GM23338 (cell line): ENCODE data around the gene DRGX. TPM values are rescaled to one million over a fixed set of nuclear protein-coding genes. Genes with fewer than 3 reads are reported as not detected.

Experiments used
- ATAC-seq: fragments of 200-7000 bp; cut with Tn5 transposase; 3 replicates; pipeline ENCODE4 v1.9.1; 2020
- DNase-seq: peaks from one replicate; pipeline ENCODE4 v3.0.0-alpha.2; 2015; ENCODE audit warnings: low spot score
- H2AFZ ChIP-seq: fragments of 200-600 bp; sonication (generic); 2 replicates; pipeline ENCODE4 v1.8.0; 2016; ENCODE audit warnings: antibody characterized with exemption, mild to moderate bottlenecking, moderate library complexity
- H3F3A ChIP-seq: fragments of 200-600 bp; sonication (generic); replicated peaks from 2 replicates; pipeline ENCODE4 v1.8.0; 2017; ENCODE audit warnings: antibody characterized with exemption, mixed run types, low read depth
- H3K27ac ChIP-seq: fragments of 200-600 bp; sonication (generic); 2 replicates; pipeline ENCODE4 v1.6.1; 2016; ENCODE audit warnings: low read depth
- H3K27me3 ChIP-seq: fragments of 200-600 bp; sonication (generic); 2 replicates; pipeline ENCODE4 v1.8.0; 2016; ENCODE audit warnings: mild to moderate bottlenecking, mixed run types, moderate library complexity; ENCODE audit not compliant: insufficient read depth
- H3K36me3 ChIP-seq: fragments of 200-600 bp; sonication (generic); 2 replicates; pipeline ENCODE4 v1.8.0; 2016; ENCODE audit warnings: mild to moderate bottlenecking; ENCODE audit not compliant: insufficient read depth
- H3K4me1 ChIP-seq: fragments of 200-600 bp; sonication (generic); 2 replicates; pipeline ENCODE4 v1.8.0; 2016; ENCODE audit warnings: mild to moderate bottlenecking, moderate library complexity; ENCODE audit not compliant: insufficient read depth
- H3K4me2 ChIP-seq: fragments of 200-600 bp; sonication (generic); 2 replicates; pipeline ENCODE4 v1.7.1; 2017; ENCODE audit warnings: mixed run types
- H3K4me3 ChIP-seq: fragments of 200-600 bp; sonication (generic); 2 replicates; pipeline ENCODE4 v1.6.1; 2016; ENCODE audit warnings: mixed run types
- H3K79me2 ChIP-seq: fragments of 200-600 bp; sonication (generic); replicated peaks from 2 replicates; pipeline ENCODE4 v1.8.0; 2017; ENCODE audit warnings: mild to moderate bottlenecking; ENCODE audit not compliant: insufficient read depth
- H3K9me2 ChIP-seq: fragments of 200-600 bp; sonication (generic); 2 replicates; pipeline ENCODE4 v1.8.0; 2017; ENCODE audit not compliant: insufficient read depth
- H4K20me1 ChIP-seq: fragments of 200-600 bp; sonication (generic); replicated peaks from 2 replicates; pipeline ENCODE4 v1.8.0; 2017; ENCODE audit warnings: mild to moderate bottlenecking; ENCODE audit not compliant: insufficient read depth
- H3K27ac Mint-ChIP-seq: 2 replicates; pipeline ENCODE4 v1.8.0; 2020; ENCODE audit warnings: inconsistent platforms, mild to moderate bottlenecking, moderate library complexity, mixed read lengths
- H3K27me3 Mint-ChIP-seq: 3 replicates; pipeline ENCODE4 v1.8.0; 2022; ENCODE audit warnings: low read depth, mild to moderate bottlenecking, moderate library complexity, mixed read lengths, inconsistent platforms; ENCODE audit not compliant: insufficient read depth, poor library complexity
- H3K36me3 Mint-ChIP-seq: 3 replicates; pipeline ENCODE4 v1.8.0; 2021; ENCODE audit warnings: low read depth, mild to moderate bottlenecking, inconsistent platforms, moderate library complexity, mixed read lengths
- H3K4me1 Mint-ChIP-seq: 3 replicates; pipeline ENCODE4 v1.8.0; 2020; ENCODE audit warnings: mild to moderate bottlenecking, inconsistent platforms, mixed read lengths
- H3K4me3 Mint-ChIP-seq: 3 replicates; pipeline ENCODE4 v1.8.0; 2021; ENCODE audit warnings: moderate library complexity, mild to moderate bottlenecking, inconsistent platforms, mixed read lengths
- H3K9me3 Mint-ChIP-seq: 3 replicates; pipeline ENCODE4 v1.8.0; 2020; ENCODE audit warnings: moderate library complexity, mild to moderate bottlenecking, inconsistent platforms, mixed read lengths
- CREB1 ChIP-seq: fragments of 250-450 bp; sonication (Bioruptor Pico); IDR thresholded peaks from 2 replicates; pipeline ENCODE4 v1.5.0; 2020; ENCODE audit warnings: low read depth, mild to moderate bottlenecking, moderate library complexity
- ETS1 ChIP-seq: IDR thresholded peaks from 2 replicates; pipeline ENCODE4 v1.6.1; 2016; ENCODE audit warnings: antibody characterized with exemption
- EZH2 ChIP-seq: fragments of 200-600 bp; sonication (generic); IDR thresholded peaks from one replicate; pipeline ENCODE4 v1.8.0; 2017; ENCODE audit warnings: antibody characterized with exemption, mild to moderate bottlenecking, low read depth; ENCODE audit not compliant: unreplicated experiment
- JUNB ChIP-seq: IDR thresholded peaks from one replicate; pipeline ENCODE4 v1.6.1; 2016; ENCODE audit warnings: antibody characterized with exemption; ENCODE audit not compliant: unreplicated experiment
- ZNF331 ChIP-seq: fragments of 250-450 bp; sonication (Bioruptor Pico); IDR thresholded peaks from 2 replicates; pipeline ENCODE4 v1.5.0; 2020; ENCODE audit warnings: low read depth, mild to moderate bottlenecking, moderate library complexity
- ZNF462 ChIP-seq: fragments of 250-450 bp; sonication (Bioruptor Pico); IDR thresholded peaks from 2 replicates; pipeline ENCODE4 v1.5.0; 2020; ENCODE audit warnings: mild to moderate bottlenecking, moderate library complexity
- polyA plus RNA-seq: library from polyadenylated mRNA; unstranded; fragments of >200 nt; fragmentation: Nextera tagmentation; extraction: Ambion mirVana; gene quantifications from 2 replicates; pipeline ENCODE4 v1.2.1, GENCODE V29; 2016
- total RNA-seq: library from RNA; depleted of rRNA; stranded (reverse); fragments of >200 nt; shearing (Covaris generic); gene quantifications from 2 replicates; pipeline ENCODE4 v1.2.3, GENCODE V29; 2014
- TF ChIP-seq, protein P1 (sequence below), 2 experiments: fragments of 200-600 bp in 1 of 2; sonication (generic) in 1 of 2; conservative IDR thresholded peaks; 2 replicates each; pipeline versions ENCODE4 v1.5.1 to v1.6.1; 2016 to 2017; ENCODE audit warnings: antibody characterized with exemption in 2 of 2, low read depth in 2 of 2, mild to moderate bottlenecking in 2 of 2, moderate library complexity in 1 of 2

DRGX gene
- total and polyA plus RNA-seq, 2 experiments from 2014 or later, result not detected

- TF ChIP-seq ZNF462, result no peak
- no peak for TF ChIP-seq JUNB
Observed at GRCh38 chr10:49377256-49377655, 18.6 kb downstream of the DRGX start (continued).

GRCh38 chr10:49375611-49376010, 20.3 kb downstream of the DRGX start:
- no peak overlapping the region for H3K27ac ChIP-seq
- no peaks in the 10 kb centered on the region for H3K79me2 ChIP-seq
- H3K4me3 ChIP-seq, result no peak overlapping the region
- DNase-seq (no peak), ATAC-seq (no peak)
- no peaks in the 10 kb centered on the region for H3K4me1 ChIP-seq
- H4K20me1 ChIP-seq, result no peaks in the 10 kb centered on the region
- H3K9me3 Mint-ChIP-seq, result no peaks in the 10 kb centered on the region
- peaks cover 4% of the 10 kb centered on the region for H3K27me3 Mint-ChIP-seq
- peaks cover 3% of the 10 kb centered on the region; the same call in 1 of the 2 replicates for H3K9me2 ChIP-seq
- no peaks in the 10 kb centered on the region for H3K36me3 ChIP-seq
- H3F3A ChIP-seq, result no peaks in the 10 kb centered on the region
- H3K36me3 Mint-ChIP-seq, result no peaks in the 10 kb centered on the region
- no peaks in the 10 kb centered on the region for H3K4me1 Mint-ChIP-seq
- H2AFZ ChIP-seq, result no peak overlapping the region
- H3K27me3 ChIP-seq, result no peaks in the 10 kb centered on the region
- H3K4me3 Mint-ChIP-seq, result no peak overlapping the region
- no peak overlapping the region for H3K27ac Mint-ChIP-seq
- H3K4me2 ChIP-seq, result no peak overlapping the region
- TF ChIP-seq CREB1, result no peak
- TF ChIP-seq, protein P1, sequence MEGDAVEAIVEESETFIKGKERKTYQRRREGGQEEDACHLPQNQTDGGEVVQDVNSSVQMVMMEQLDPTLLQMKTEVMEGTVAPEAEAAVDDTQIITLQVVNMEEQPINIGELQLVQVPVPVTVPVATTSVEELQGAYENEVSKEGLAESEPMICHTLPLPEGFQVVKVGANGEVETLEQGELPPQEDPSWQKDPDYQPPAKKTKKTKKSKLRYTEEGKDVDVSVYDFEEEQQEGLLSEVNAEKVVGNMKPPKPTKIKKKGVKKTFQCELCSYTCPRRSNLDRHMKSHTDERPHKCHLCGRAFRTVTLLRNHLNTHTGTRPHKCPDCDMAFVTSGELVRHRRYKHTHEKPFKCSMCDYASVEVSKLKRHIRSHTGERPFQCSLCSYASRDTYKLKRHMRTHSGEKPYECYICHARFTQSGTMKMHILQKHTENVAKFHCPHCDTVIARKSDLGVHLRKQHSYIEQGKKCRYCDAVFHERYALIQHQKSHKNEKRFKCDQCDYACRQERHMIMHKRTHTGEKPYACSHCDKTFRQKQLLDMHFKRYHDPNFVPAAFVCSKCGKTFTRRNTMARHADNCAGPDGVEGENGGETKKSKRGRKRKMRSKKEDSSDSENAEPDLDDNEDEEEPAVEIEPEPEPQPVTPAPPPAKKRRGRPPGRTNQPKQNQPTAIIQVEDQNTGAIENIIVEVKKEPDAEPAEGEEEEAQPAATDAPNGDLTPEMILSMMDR (conservative IDR thresholded peaks at IDR 0.05; ENCODE audit: low read depth in 2 of 2), result no peak
- no peak for TF ChIP-seq ZNF331
- TF ChIP-seq EZH2, result no peak
- TF ChIP-seq ZNF462, result no peak
- TF ChIP-seq ETS1, result no peak
